ENCODE measurements around the gene SCLY.

DNA sequence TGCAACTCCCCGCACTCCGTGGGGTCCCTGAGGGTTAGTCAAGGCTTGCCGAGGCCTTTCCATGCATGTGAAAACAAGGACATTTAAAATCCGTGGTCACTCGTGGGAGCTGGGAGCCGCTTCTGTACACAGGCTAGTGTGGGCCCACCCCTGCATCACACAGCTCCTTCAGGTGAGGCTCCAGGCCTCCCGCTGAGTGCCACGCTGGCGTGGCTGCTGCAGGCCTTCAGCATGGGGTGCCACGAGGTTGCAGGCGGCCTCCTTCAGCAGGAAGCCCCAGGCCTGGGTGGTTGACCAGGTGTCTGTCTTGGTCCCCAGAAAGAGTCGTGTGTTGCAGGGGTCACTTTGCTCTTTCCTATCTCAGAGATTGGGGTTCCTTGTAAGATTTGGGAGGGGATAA, 84.2 kb downstream of the SCLY start:
- TF ChIP-seq, protein P1, sequence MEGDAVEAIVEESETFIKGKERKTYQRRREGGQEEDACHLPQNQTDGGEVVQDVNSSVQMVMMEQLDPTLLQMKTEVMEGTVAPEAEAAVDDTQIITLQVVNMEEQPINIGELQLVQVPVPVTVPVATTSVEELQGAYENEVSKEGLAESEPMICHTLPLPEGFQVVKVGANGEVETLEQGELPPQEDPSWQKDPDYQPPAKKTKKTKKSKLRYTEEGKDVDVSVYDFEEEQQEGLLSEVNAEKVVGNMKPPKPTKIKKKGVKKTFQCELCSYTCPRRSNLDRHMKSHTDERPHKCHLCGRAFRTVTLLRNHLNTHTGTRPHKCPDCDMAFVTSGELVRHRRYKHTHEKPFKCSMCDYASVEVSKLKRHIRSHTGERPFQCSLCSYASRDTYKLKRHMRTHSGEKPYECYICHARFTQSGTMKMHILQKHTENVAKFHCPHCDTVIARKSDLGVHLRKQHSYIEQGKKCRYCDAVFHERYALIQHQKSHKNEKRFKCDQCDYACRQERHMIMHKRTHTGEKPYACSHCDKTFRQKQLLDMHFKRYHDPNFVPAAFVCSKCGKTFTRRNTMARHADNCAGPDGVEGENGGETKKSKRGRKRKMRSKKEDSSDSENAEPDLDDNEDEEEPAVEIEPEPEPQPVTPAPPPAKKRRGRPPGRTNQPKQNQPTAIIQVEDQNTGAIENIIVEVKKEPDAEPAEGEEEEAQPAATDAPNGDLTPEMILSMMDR (IDR thresholded peaks at IDR 0.05), result no peak
- TF ChIP-seq ZFX (IDR thresholded peaks at IDR 0.05; ENCODE audit: borderline replicate concordance), result no peak
